Suprapubic skin (tissue), 3 donors: ENCODE measurements around the gene OGA.

ENCODE experiments used
- CTCF ChIP-seq, 2 donors: fragments of 200-600 bp in 1 of 2; fragments of 450-650 bp in 1 of 2; sonication (generic) in 1 of 2; IDR thresholded peaks; one replicate each; pipeline ENCODE4 v1.5.1; 2016 to 2019; ENCODE audit warnings: antibody characterized with exemption in 2 of 2, mild to moderate bottlenecking in 1 of 2, moderate library complexity in 1 of 2
- EP300 ChIP-seq: sonication (generic); formaldehyde crosslinking; IDR thresholded peaks from one replicate; pipeline ENCODE4 v1.6.1; 2017; ENCODE audit warnings: antibody characterized with exemption
- POLR2A ChIP-seq, 2 donors: fragments of 450-650 bp; IDR thresholded peaks; one replicate each; pipeline ENCODE4 v1.6.1; 2017; ENCODE audit warnings: antibody characterized with exemption in 2 of 2, mild to moderate bottlenecking in 2 of 2, moderate library complexity in 2 of 2

GRCh38 chr10:101762736-101763135, 55.5 kb downstream of the OGA start:
- TF ChIP-seq CTCF (IDR thresholded peaks at IDR 0.05) = no peak
- no peak for TF ChIP-seq EP300
- TF ChIP-seq POLR2A (IDR thresholded peaks at IDR 0.05) = no peak
